Stomach (tissue), 9 donors: Measurements from ENCODE around the gene MYL12B. TPM values are rescaled to one million over a fixed set of nuclear protein-coding genes. Genes with fewer than 3 reads are reported as not detected.

ENCODE experiments used
- DNase-seq, 2 donors: peaks; one replicate each; pipeline versions ENCODE4 v3.0.0 to v3.0.0-alpha.2; 2013 to 2019
- H3K27ac ChIP-seq, 5 donors: fragments of 200-600 bp in 4 of 5; sonication (generic) in 4 of 5; one replicate each; pipeline ENCODE4 v1.5.1; 2013 to 2019; ENCODE audit warnings: mild to moderate bottlenecking in 1 of 5, moderate library complexity in 1 of 5
- H3K27me3 ChIP-seq, 3 donors: fragments of 200-600 bp; sonication (generic); one replicate each; pipeline ENCODE4 v1.5.1; 2017 to 2019; ENCODE audit warnings: mixed run types in 1 of 3
- H3K36me3 ChIP-seq, 4 donors: fragments of 200-600 bp; sonication (generic); 1 replicate in 3 of 4; 2 replicates in 1 of 4; pipeline ENCODE4 v1.5.1; 2016 to 2019
- H3K4me1 ChIP-seq, 4 donors: fragments of 200-600 bp; sonication (generic); one replicate each; pipeline ENCODE4 v1.5.1; 2016 to 2019
- H3K4me3 ChIP-seq, 4 donors: fragments of 200-600 bp; sonication (generic) in 3 of 4; one replicate each; pipeline ENCODE4 v1.5.1; 2016 to 2019; ENCODE audit warnings: mild to moderate bottlenecking in 1 of 4
- H3K9me3 ChIP-seq, 4 donors: fragments of 200-600 bp; sonication (generic); one replicate each; pipeline ENCODE4 v1.5.1; 2016 to 2019
- CTCF ChIP-seq, 7 experiments: fragments of 450-650 bp in 4 of 7; fragments of 200-600 bp in 3 of 7; sonication (generic) in 3 of 7; IDR thresholded peaks; one replicate each; pipeline ENCODE4 v1.5.1; 2016 to 2019; ENCODE audit warnings: antibody characterized with exemption in 7 of 7, control low read depth in 2 of 7, mild to moderate bottlenecking in 1 of 7
- EP300 ChIP-seq: sonication (generic); formaldehyde crosslinking; IDR thresholded peaks from one replicate; pipeline ENCODE4 v1.6.1; 2017; ENCODE audit warnings: antibody characterized with exemption
- POLR2A ChIP-seq, 4 donors: fragments of 450-650 bp; IDR thresholded peaks; one replicate each; pipeline ENCODE4 v1.6.1; 2016; ENCODE audit warnings: antibody characterized with exemption in 4 of 4, control low read depth in 2 of 4, mild to moderate bottlenecking in 1 of 4, moderate library complexity in 1 of 4
- POLR2AphosphoS5 ChIP-seq, 3 donors: sonication (generic); formaldehyde crosslinking; IDR thresholded peaks; one replicate each; pipeline ENCODE4 v1.6.1; 2016; ENCODE audit warnings: antibody characterized with exemption in 3 of 3
- WGBS, 5 donors: extraction: QIAGEN DNeasy Blood & Tissue Kit in 3 of 5; methylation state at CpG; one replicate each; pipeline versions ENCODE4 v1.1.5 to v1.1.7; 2013 to 2018; 5-methylcytosine and 5-hydroxymethylcytosine counted together
- intact Hi-C: fragments of 100-400 bp; cut with DNase I; formaldehyde crosslinking; loops from one replicate; pipeline ENCODE4 v1.15.1; 2023; ENCODE audit warnings: low total_unique reads
- polyA plus RNA-seq, 3 donors: library from polyadenylated mRNA; stranded (reverse); fragments of 200-250 nt; gene quantifications; one replicate each; pipeline ENCODE4 v1.2.3, GENCODE V29; 2013
- total RNA-seq, 5 donors: library from RNA; depleted of rRNA; stranded (reverse); fragments of >200 nt; gene quantifications; one replicate each; pipeline versions ENCODE4 v1.1.0 to v1.2.3, GENCODE V29; 2014 to 2016
- donor health status: healthy with polysubstance abuse.
- donor health status: Bipolar disorder and iron deficiency.
- donor health status: healthy.

Gene MYL12B
- total and polyA plus RNA-seq, 8 donors = 89.2 to 738 (median 312) TPM

GRCh38 chr18:3264362-3264761 is 2.4 kb downstream of the MYL12B start:
- H3K36me3 ChIP-seq = no peaks in the 10 kb centered on the region
- intact Hi-C loops = no loop called here
- peak overlapping the region in 3 of 4 donors; percentile 91 to 98 (median 92) for H3K4me3 ChIP-seq
- TF ChIP-seq EP300 (no peak), POLR2A (IDR thresholded peaks at IDR 0.05) (no peak), POLR2AphosphoS5 (IDR thresholded peaks at IDR 0.05) (no peak), CTCF (IDR thresholded peaks at IDR 0.05) (no peak)
- no peaks in the 10 kb centered on the region for H3K9me3 ChIP-seq
- H3K4me1 ChIP-seq = peaks cover 66 to 80% (median 77%) of the 10 kb centered on the region in 4 donors
- peak overlapping the region in 1 of 5 donors; percentile 98 for H3K27ac ChIP-seq
- H3K27me3 ChIP-seq = no peaks in the 10 kb centered on the region
- DNase-seq = no peak
- WGBS, 5 donors = 60 to 73% (median 62%) methylated on average over 2 of the region's 2 CpGs

- Histone ChIP-seq H3K27ac (peak overlapping the region in 1 of 5 donors; percentile 1), H3K4me1 (peaks cover 64 to 81% (median 79%) of the 10 kb centered on the region in 4 donors), H3K4me3 (no peak overlapping the region), H3K36me3 (no peaks in the 10 kb centered on the region), H3K9me3 (no peaks in the 10 kb centered on the region), H3K27me3 (no peaks in the 10 kb centered on the region)
- intact Hi-C loops = no loop called here
- peak in 1 of 2 donors; percentile 32 for DNase-seq
- WGBS, 5 donors = 58 to 67% (median 63%) methylated on average over 3 of the region's 3 CpGs
- TF ChIP-seq POLR2A (IDR thresholded peaks at IDR 0.05) (no peak), POLR2AphosphoS5 (IDR thresholded peaks at IDR 0.05) (no peak), EP300 (no peak), CTCF (IDR thresholded peaks at IDR 0.05) (no peak)
Measured at GRCh38 chr18:3265564-3266033, 3.7 kb downstream of the MYL12B start.

- Histone ChIP-seq H3K4me1 (peaks cover 61 to 81% (median 77%) of the 10 kb centered on the region in 4 donors), H3K27ac (peak overlapping the region in 1 of 5 donors; percentile 1), H3K36me3 (no peaks in the 10 kb centered on the region), H3K9me3 (no peaks in the 10 kb centered on the region), H3K4me3 (no peak overlapping the region), H3K27me3 (no peaks in the 10 kb centered on the region)
- intact Hi-C loops = no loop called here
- DNase-seq = no peak
- WGBS, 5 donors = 50 to 59% (median 58%) methylated on average over 7 of the region's 7 CpGs
- TF ChIP-seq EP300 = no peak
- no peak for TF ChIP-seq POLR2A (IDR thresholded peaks at IDR 0.05)
- TF ChIP-seq POLR2AphosphoS5 (IDR thresholded peaks at IDR 0.05) = no peak
- no peak for TF ChIP-seq CTCF (IDR thresholded peaks at IDR 0.05)
Measured at GRCh38 chr18:3266062-3266608, 4.2 kb downstream of the MYL12B start.

- H3K27ac ChIP-seq = peak overlapping the region in 2 of 5 donors; percentile 7 to 23
- intact Hi-C loops = no loop called here
Measured at GRCh38 chr18:3268306-3268705, 6.4 kb downstream of the MYL12B start.

More at GRCh38 chr18:3268306-3268705, 6.4 kb downstream of the MYL12B start:
- no peaks in the 10 kb centered on the region for H3K27me3 ChIP-seq
- H3K4me1 ChIP-seq = peaks cover 59 to 90% (median 76%) of the 10 kb centered on the region in 4 donors
- no peak for DNase-seq
- no peak overlapping the region for H3K4me3 ChIP-seq
- TF ChIP-seq POLR2AphosphoS5 (IDR thresholded peaks at IDR 0.05) (no peak), CTCF (IDR thresholded peaks at IDR 0.05) (no peak), POLR2A (IDR thresholded peaks at IDR 0.05) (no peak), EP300 (no peak)
- no peaks in the 10 kb centered on the region for H3K9me3 ChIP-seq
- H3K36me3 ChIP-seq = peaks cover 5 to 7% (median 7%) of the 10 kb centered on the region in 4 donors
